ENCODE data around the gene OR3A2.
"Not testable (repeated sequence)": the region's sequence is repeated elsewhere in the genome, so short reads cannot be mapped to it uniquely, and the experiment has no call there.

Gene OR3A2

GRCh38 chr17:3318336-3318735 is 67.8 kb downstream of the OR3A2 start:
- H3K9ac ChIP-seq: no peak overlapping the region
- no peak overlapping the region for H3K4me2 ChIP-seq (ENCODE audit: low read length)
- H3K4me3 ChIP-seq (ENCODE audit: low read depth, low read length): no peak overlapping the region
- H3K36me3 ChIP-seq (ENCODE audit: control insufficient read depth, insufficient read depth, low read length): no peaks in the 10 kb centered on the region
- TF ChIP-seq CTCF (IDR thresholded peaks at IDR 0.05): no peak
- H3K4me1 ChIP-seq: no peaks in the 10 kb centered on the region
- H2AFZ ChIP-seq: no peak overlapping the region
- no peaks in the 10 kb centered on the region for H3K27me3 ChIP-seq (ENCODE audit: control insufficient read depth, insufficient read depth, low read length)
- no peak overlapping the region for H3K27ac ChIP-seq
- H3K9me3 ChIP-seq (ENCODE audit: control insufficient read depth, low read length): no peaks in the 10 kb centered on the region
- H3K79me2 ChIP-seq: no peaks in the 10 kb centered on the region

GRCh38 chr17:3316836-3317235 is 69.3 kb downstream of the OR3A2 start:
- no peaks in the 10 kb centered on the region for H3K27me3 ChIP-seq (ENCODE audit: control insufficient read depth, insufficient read depth, low read length)
- H3K4me1 ChIP-seq: no peaks in the 10 kb centered on the region
- H3K79me2 ChIP-seq: no peaks in the 10 kb centered on the region
- no peak overlapping the region for H3K27ac ChIP-seq
- no peak overlapping the region for H3K4me3 ChIP-seq (ENCODE audit: low read depth, low read length)
- no peaks in the 10 kb centered on the region for H3K36me3 ChIP-seq (ENCODE audit: control insufficient read depth, insufficient read depth, low read length)
- H3K9ac ChIP-seq: no peak overlapping the region
- no peaks in the 10 kb centered on the region for H3K9me3 ChIP-seq (ENCODE audit: control insufficient read depth, low read length)
- no peak overlapping the region for H2AFZ ChIP-seq
- no peak for TF ChIP-seq CTCF (IDR thresholded peaks at IDR 0.05)
- H3K4me2 ChIP-seq (ENCODE audit: low read length): no peak overlapping the region

GRCh38 chr17:3308603-3309002 is 77.5 kb downstream of the OR3A2 start:
- no peaks in the 10 kb centered on the region for H3K27me3 ChIP-seq (ENCODE audit: control insufficient read depth, insufficient read depth, low read length)
- no peaks in the 10 kb centered on the region for H3K4me1 ChIP-seq
- no peak for TF ChIP-seq CTCF (IDR thresholded peaks at IDR 0.05)
- no peak overlapping the region for H3K9ac ChIP-seq
- H3K36me3 ChIP-seq (ENCODE audit: control insufficient read depth, insufficient read depth, low read length): no peaks in the 10 kb centered on the region
- H3K79me2 ChIP-seq: no peaks in the 10 kb centered on the region
- H3K27ac ChIP-seq: no peak overlapping the region
- H3K4me2 ChIP-seq (ENCODE audit: low read length): no peak overlapping the region
- no peak overlapping the region for H3K4me3 ChIP-seq (ENCODE audit: low read depth, low read length)
- no peak overlapping the region for H2AFZ ChIP-seq
- H3K9me3 ChIP-seq (ENCODE audit: control insufficient read depth, low read length): no peaks in the 10 kb centered on the region

- H2AFZ ChIP-seq: no peak within 1 kb of the TSS
- no peak within 1 kb of the TSS for H3K4me3 ChIP-seq (ENCODE audit: low read depth, low read length)
- H3K27me3 ChIP-seq (ENCODE audit: control insufficient read depth, insufficient read depth, low read length): no peaks in the 10 kb centered on the region
- H3K79me2 ChIP-seq: no peaks in the 10 kb centered on the region
- H3K4me2 ChIP-seq (ENCODE audit: low read length): no peak within 1 kb of the TSS
- H3K27ac ChIP-seq: no peak within 1 kb of the TSS
- no peak within 1 kb of the TSS for H3K9ac ChIP-seq
- TF ChIP-seq CTCF (IDR thresholded peaks at IDR 0.05): no peak
- H3K4me1 ChIP-seq: no peaks in the 10 kb centered on the region
- no peaks in the 10 kb centered on the region for H3K36me3 ChIP-seq (ENCODE audit: control insufficient read depth, insufficient read depth, low read length)
- no peaks in the 10 kb centered on the region for H3K9me3 ChIP-seq (ENCODE audit: control insufficient read depth, low read length)
Observed at GRCh38 chr17:3298260-3298659, 87.8 kb downstream of the OR3A2 start, which contains the start of gene OR3A1. Gene OR3A1, minus strand, starts transcription at chr17:3298360. Its CDS starts 5,778 bp downstream, at chr17:3292582.

GRCh38 chr17:3295632-3296031 is 90.5 kb downstream of the OR3A2 start:
- H3K4me2 ChIP-seq (ENCODE audit: low read length): no peak overlapping the region
- no peaks in the 10 kb centered on the region for H3K9me3 ChIP-seq (ENCODE audit: control insufficient read depth, low read length)
- H3K79me2 ChIP-seq: no peaks in the 10 kb centered on the region
- H3K4me1 ChIP-seq: no peaks in the 10 kb centered on the region
- H3K4me3 ChIP-seq (ENCODE audit: low read depth, low read length): no peak overlapping the region
- no peak overlapping the region for H2AFZ ChIP-seq
- no peak for TF ChIP-seq CTCF (IDR thresholded peaks at IDR 0.05)
- H3K36me3 ChIP-seq (ENCODE audit: control insufficient read depth, insufficient read depth, low read length): no peaks in the 10 kb centered on the region
- no peak overlapping the region for H3K9ac ChIP-seq
- no peaks in the 10 kb centered on the region for H3K27me3 ChIP-seq (ENCODE audit: control insufficient read depth, insufficient read depth, low read length)
- H3K27ac ChIP-seq: no peak overlapping the region

GRCh38 chr17:3293548-3293947 is 92.6 kb downstream of the OR3A2 start:
- H3K27ac ChIP-seq; H3K9me3 ChIP-seq (ENCODE audit: control insufficient read depth, low read length); H3K4me1 ChIP-seq; H3K36me3 ChIP-seq (ENCODE audit: control insufficient read depth, insufficient read depth, low read length); H3K4me2 ChIP-seq (ENCODE audit: low read length); H2AFZ ChIP-seq; H3K27me3 ChIP-seq (ENCODE audit: control insufficient read depth, insufficient read depth, low read length); H3K79me2 ChIP-seq; H3K9ac ChIP-seq; H3K4me3 ChIP-seq (ENCODE audit: low read depth, low read length): not testable (repeated sequence)
